HL-60/S4 treated with retinoic acid at 250 ng/mL for 4 days and 3 days (cell line): ENCODE results near the gene TEX36.
"Not testable (repeated sequence)": the region's sequence is repeated elsewhere in the genome, so short reads cannot be mapped to it uniquely, and the experiment has no call there.

Source experiments
- in situ Hi-C: fragments of 300-500 bp; cut with MboI; formaldehyde crosslinking; loops from 2 replicates; pipeline ENCODE4 v1.7.0; 2022; ENCODE audit warnings: low sequenced_read_pairs

The TEX36 gene, protein sequence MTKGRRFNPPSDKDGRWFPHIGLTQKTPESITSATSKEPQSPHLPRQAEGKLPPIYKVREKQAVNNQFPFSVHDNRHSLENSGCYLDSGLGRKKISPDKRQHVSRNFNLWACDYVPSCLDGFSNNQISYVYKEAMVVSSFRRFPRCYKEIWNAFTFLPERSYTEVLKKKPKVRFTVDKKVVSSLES

DNA sequence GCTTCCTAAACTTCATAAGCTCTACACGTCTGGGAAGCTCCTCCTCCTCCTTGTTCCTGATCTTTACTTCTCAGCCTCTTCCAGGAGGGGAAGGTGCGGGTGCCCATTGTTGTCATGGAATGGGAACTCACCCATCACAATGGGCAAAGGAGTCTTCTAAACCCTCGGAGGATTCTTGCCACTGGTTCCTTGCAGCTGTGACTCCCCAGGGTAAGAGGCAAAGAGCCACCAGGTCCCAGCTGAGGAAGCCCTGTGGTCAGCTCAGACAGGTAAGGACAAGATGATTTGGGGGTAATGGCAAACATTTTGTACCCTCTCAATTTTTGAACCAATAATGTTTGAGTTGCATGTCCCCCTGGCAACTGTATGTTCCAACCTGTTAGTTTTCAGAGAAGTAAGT lies at the start of gene TEX36:
TSS of gene TEX36 (minus strand) at position 101 of the 400 bp plus-strand sequence. CDS start 174 bp downstream, outside the sequence.
- in situ Hi-C loops: no loop called here

DNA sequence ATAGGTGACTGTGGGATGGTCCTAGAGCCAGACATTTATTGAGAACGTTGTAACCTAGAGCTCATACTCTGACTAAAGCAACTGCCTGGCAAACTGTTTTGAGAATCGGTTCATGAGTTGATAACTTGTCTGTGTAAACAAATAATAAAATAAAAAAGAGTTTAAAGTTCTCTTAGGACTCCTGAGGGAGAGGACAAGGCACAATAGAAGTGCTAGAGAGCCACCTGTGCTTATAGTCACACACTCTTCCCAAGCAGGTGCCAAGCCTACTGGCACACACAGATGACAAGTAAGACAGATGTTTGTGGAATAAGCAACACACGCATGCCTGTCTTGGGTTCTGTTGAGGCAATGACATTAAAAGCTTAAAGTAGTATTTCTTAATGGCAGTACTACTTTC lies 44.5 kb upstream of the TEX36 start:
- in situ Hi-C loops: no loop called here

GRCh38 chr10:125726914-125727313 lies 44.0 kb upstream of the TEX36 start:
- in situ Hi-C loops: no loop called here

DNA sequence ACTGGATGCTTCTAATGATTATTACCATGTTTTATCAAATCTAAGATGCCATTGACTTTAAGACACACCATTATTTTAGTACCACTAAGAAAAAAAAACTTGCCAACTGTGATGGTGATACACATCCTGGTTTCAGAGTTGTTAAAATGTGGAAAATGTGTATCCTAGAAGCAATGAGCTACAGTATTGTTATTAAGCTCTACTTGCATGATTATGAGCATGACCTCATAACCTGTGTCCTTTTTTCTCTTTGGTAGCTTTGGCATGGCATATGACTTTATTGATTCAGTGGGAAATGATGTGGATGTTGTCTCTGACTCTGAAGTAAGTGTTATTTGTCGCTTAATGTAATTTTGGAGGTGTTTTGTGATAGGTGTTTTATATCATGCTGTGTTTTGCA lies 39.8 kb upstream of the TEX36 start:
- in situ Hi-C loops: no loop called here

GRCh38 chr10:125721035-125721434 lies 38.1 kb upstream of the TEX36 start:
- in situ Hi-C loops: no loop called here

GRCh38 chr10:125720002-125720382 lies 37.0 kb upstream of the TEX36 start:
- in situ Hi-C loops: no loop called here

DNA sequence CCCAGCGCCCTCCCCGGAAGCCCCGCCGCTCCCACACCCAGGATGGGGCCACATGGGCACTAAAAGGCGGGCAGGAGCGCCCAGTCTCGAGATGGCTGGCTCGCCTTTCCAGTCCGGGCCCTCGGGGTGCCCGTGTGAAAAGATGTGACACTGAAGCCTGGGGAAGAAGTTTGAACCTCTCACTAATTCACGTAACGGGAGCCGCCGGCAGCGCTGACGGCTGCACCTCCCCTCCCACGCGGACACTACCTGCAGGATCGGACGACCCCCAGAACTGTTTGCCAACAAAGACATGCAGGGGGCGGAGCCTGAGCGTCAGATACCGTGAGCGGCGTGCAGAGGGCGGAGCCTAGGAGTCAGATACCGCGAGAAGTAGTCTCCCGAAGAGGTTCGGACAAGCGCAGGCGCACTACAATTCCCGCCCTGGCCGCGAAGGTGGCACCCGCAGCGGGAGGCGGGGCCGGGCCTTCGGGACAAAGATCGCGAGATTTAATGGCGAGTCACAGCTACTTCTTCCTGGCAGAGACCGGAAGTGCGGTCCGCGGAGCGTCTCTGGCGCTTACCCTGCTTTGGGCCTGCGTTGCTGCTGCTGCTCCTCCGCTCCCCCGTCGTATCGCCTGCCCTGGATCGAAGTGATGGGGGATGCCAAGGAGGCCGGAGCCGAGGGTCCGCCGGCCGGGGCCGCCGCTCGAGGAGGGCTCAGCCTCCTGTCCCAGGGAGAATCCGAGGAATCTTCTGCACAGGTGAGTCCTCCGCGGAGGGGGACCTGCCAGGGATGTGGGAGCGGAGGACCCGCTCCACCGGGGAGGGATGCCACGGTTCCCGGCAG lies 36.4 kb upstream of the TEX36 start, which contains the start of gene EDRF1:
TSS of gene EDRF1 (plus strand) at position 537 of the 829 bp plus-strand sequence. CDS start at position 636, 99 bp downstream.
- in situ Hi-C loops: no loop called here

DNA sequence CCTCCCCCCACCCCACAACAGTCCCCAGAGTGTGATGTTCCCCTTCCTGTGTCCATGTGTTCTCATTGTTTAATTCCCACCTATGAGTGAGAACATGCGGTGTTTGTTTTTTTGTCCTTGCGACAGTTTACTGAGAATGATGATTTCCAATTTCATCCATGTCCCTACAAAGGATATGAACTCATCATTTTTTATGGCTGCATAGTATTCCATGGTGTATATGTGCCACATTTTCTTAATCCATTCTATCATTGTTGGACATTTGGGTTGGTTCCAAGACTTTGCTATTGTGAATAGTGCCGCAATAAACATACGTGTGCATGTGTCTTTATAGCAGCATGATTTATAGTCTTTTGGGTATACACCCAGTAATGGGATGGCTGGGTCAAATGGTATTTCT lies 31.8 kb upstream of the TEX36 start:
- in situ Hi-C loops: not testable (repeated sequence)

DNA sequence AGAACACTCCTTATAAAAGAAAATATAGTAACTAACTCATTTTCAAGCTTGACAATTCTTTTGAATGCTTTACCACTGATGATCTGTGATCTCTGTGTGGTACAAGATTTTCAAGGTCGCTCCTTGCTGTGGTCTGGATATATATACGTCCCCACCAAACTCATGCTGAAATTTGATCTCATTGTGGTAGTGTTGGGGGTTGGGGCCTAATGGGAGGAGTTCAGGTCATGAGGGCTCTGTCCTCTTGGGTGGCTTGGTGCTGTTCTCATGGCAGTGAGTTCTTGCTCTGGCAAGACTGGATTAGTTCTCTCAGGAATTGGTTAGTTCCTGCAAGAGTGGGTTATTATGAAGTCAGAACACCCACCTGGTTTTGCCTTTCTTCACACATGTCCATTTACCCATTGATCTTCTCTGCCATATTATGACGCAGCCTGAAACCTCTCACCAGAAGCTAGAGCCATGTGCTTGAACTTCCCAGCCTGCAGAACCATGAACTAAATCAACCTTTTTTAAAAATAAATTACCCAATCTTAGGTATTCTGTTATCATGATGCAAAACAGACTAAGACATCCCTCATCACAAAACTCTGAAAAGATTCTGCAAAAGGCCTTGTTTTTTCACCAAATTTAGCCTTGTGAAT lies 28.3 kb upstream of the TEX36 start:
- in situ Hi-C loops: no loop called here

- in situ Hi-C loops: no loop called here
Measured at GRCh38 chr10:125709553-125710474, 26.9 kb upstream of the TEX36 start.

DNA sequence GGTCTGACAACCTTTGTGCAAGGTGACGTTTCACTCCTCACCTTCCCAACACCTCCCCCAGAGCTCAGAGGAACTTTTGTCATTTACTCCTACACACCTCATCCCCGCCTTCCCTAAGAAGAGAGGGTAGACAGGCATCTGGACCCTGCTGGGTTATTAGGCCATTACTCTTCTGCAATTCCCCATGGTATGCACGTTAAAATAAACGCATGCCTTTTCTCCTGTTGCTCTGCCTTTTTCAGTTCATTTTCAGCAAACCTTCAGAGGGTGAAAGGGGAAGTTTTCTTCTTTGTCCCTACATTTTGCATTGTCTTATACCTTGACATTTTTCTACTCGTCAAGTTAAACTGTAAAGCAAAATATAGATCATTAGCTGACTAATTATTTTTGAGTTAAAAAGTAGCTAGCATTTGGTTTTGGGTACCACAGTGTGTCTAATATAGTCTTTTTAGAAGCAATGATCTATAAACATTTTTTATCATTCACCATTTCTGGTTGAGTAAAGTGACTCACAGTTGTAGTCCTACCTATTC lies 26.1 kb upstream of the TEX36 start:
- in situ Hi-C loops: no loop called here

- in situ Hi-C loops: no loop called here
Measured at GRCh38 chr10:125707541-125708468, 24.8 kb upstream of the TEX36 start.

GRCh38 chr10:125700355-125700911 lies 17.5 kb upstream of the TEX36 start:
- in situ Hi-C loops: no loop called here

- in situ Hi-C loops: no loop called here
Measured at GRCh38 chr10:125699562-125700143, 16.7 kb upstream of the TEX36 start.

GRCh38 chr10:125698481-125698998 lies 15.6 kb upstream of the TEX36 start:
- in situ Hi-C loops: no loop called here

DNA sequence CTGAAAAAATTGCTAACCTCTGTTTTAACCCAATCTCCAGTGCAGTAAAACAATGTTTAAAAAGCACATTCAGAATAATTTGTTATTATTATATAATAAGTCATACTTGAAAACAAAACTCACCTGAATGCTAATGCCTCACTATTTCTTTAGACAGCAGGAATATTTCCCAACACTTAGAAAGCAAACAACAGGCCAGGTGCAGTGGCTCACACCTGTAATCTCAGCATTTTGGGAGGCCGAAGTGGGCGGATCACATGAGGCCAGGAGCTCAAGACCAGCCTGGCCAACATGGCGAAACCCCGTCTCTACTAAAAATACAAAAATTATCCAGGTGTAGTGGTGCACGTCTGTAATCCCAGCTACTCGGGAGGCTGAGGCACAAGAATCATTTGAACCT lies 13.9 kb upstream of the TEX36 start:
- in situ Hi-C loops: not testable (repeated sequence)

DNA sequence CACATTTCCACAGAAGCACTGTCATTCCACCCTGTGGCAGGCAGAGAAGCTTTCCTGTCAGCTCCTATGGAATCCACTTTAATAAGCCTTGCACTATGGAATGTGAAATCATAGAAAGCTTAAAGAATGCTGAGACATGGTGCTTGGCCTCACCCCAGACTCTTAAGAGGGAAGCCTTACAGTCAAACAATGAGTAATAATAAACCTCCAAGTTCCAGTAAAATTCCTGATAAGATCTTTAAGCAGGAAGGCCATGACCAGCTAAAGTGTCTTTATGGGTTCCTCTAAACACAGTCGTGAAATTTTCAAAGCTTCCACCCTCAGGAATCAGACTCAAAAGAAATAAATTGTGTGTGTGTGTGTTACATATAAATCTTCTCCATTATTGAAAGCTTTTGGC lies 11.9 kb upstream of the TEX36 start:
- in situ Hi-C loops: no loop called here

DNA sequence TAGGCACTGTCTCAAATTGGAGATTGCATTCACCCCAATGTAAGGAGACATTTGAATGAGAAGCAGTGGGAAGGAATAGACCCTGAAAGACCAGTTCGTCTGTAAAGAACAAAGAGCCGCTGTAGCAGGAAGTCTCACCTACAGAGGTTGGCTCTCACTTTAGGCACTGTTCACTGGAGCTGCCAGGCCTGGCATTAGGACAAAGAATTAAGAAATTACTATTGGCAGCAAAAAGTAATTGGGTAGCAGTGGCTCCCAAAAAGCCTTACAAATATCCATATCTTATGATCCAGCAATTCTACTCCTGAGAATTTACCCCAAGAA lies 10.5 kb upstream of the TEX36 start:
- in situ Hi-C loops: no loop called here
